ENCODE data around the gene RPN2. TPM values are rescaled to one million over a fixed set of nuclear protein-coding genes. Genes with fewer than 3 reads are reported as not detected.

RPN2 gene
- total RNA-seq, 1 experiment from 2014 or later, result 234 TPM

GRCh38 chr20:37223053-37223452 is 43.9 kb downstream of the RPN2 start:
- Histone ChIP-seq H2BK20ac (ENCODE audit: low read depth, low read length, poor library complexity, severe bottlenecking) (no peak overlapping the region), H3K4me2 (ENCODE audit: insufficient read depth, insufficient read length, low read length) (no peak overlapping the region), H3K4ac (ENCODE audit: low read depth, low read length) (no peak overlapping the region), H3K56ac (ENCODE audit: insufficient read length, low read depth, low read length) (no peak overlapping the region), H3K14ac (ENCODE audit: insufficient read depth, low read length) (no peak overlapping the region), H3K27me3 (ENCODE audit: insufficient read depth, low read length) (no peaks in the 10 kb centered on the region), H2BK15ac (ENCODE audit: low read depth, low read length) (no peak overlapping the region), H2AFZ (ENCODE audit: low read length) (no peak overlapping the region), H3K23ac (ENCODE audit: insufficient read length, low read depth, low read length) (no peak overlapping the region), H4K8ac (replicated peaks; ENCODE audit: insufficient read length, low read depth, low read length) (no peak overlapping the region), H2BK120ac (ENCODE audit: low read depth, low read length, poor library complexity, severe bottlenecking) (no peak overlapping the region), H2BK12ac (ENCODE audit: insufficient read length, low read depth, low read length) (no peak overlapping the region), H3K79me2 (ENCODE audit: insufficient read depth, low read length) (no peaks in the 10 kb centered on the region), H3K9ac (ENCODE audit: extremely low read depth, insufficient read length, low read length) (no peak overlapping the region), H3K27ac (ENCODE audit: insufficient read length, low read depth, low read length) (no peak overlapping the region), H3T11ph (ENCODE audit: low read length) (no peak overlapping the region), H3K23me2 (ENCODE audit: insufficient read length, low read depth, low read length, poor library complexity, severe bottlenecking) (no peaks in the 10 kb centered on the region), H3K79me1 (ENCODE audit: insufficient read depth, low read depth, low read length, poor library complexity, severe bottlenecking) (peaks cover 5% of the 10 kb centered on the region), H2AK5ac (ENCODE audit: insufficient read length, low read length) (no peak overlapping the region), H4K91ac (ENCODE audit: insufficient read length, low read depth, low read length) (no peak overlapping the region), H4K5ac (ENCODE audit: insufficient read length, low read depth, low read length) (no peak overlapping the region), H3K18ac (ENCODE audit: insufficient read length, low read depth, low read length) (no peak overlapping the region), H3K9me3 (ENCODE audit: control insufficient read depth, low read depth, low read length) (no peaks in the 10 kb centered on the region), H2BK5ac (ENCODE audit: insufficient read length, low read length) (no peak overlapping the region), H4K20me1 (ENCODE audit: control insufficient read depth, insufficient read depth, insufficient read length) (no peaks in the 10 kb centered on the region), H3K4me1 (ENCODE audit: insufficient read depth, low read length) (0 out of 2 replicates have a peak, but pooled peaks cover 2% of the 10 kb centered on the region)
- no peak for TF ChIP-seq CTCF (conservative IDR thresholded peaks at IDR 0.05)
- peaks cover 31 to 72% (median 62%) of the 10 kb centered on the region in 3 experiments for H3K36me3 Mint-ChIP-seq (ENCODE audit: insufficient read depth in 1 of 3, low read depth in 3 of 3)
- peaks cover 37 to 38% of the 10 kb centered on the region in 2 experiments for H3K4me1 Mint-ChIP-seq
- H3K27me3 Mint-ChIP-seq (ENCODE audit: low read depth), result no peaks in the 10 kb centered on the region
- no peaks in the 10 kb centered on the region for H3K9me3 Mint-ChIP-seq
- peak overlapping the region in 2 of 3 experiments; percentile 81 to 85; a peak in 3 of 7 replicates for H3K27ac Mint-ChIP-seq
- no peak overlapping the region for H3K4me3 Mint-ChIP-seq
- DNase-seq, result no peak
